SK-N-SH treated with all-trans-retinoic acid at 6 μM for 48 hours (cell line): ENCODE results near the gene RABGGTB.

ENCODE experiments used
- PPARA ChIP-seq: fragments of 250-450 bp; sonication (Bioruptor Pico); IDR thresholded peaks from 2 replicates; pipeline ENCODE4 v1.5.0; 2020; ENCODE audit warnings: mild to moderate bottlenecking, borderline replicate concordance
- ZNF565 ChIP-seq: fragments of 450-650 bp; formaldehyde crosslinking; conservative IDR thresholded peaks from 2 replicates; pipeline ENCODE4 v1.5.0; 2020; ENCODE audit warnings: low read depth, mild to moderate bottlenecking, moderate library complexity
- TF ChIP-seq, protein P1 (sequence below): fragments of 250-450 bp; sonication (Bioruptor Pico); IDR thresholded peaks from 2 replicates; pipeline ENCODE4 v1.5.0; 2020; ENCODE audit warnings: mild to moderate bottlenecking, moderate library complexity

DNA sequence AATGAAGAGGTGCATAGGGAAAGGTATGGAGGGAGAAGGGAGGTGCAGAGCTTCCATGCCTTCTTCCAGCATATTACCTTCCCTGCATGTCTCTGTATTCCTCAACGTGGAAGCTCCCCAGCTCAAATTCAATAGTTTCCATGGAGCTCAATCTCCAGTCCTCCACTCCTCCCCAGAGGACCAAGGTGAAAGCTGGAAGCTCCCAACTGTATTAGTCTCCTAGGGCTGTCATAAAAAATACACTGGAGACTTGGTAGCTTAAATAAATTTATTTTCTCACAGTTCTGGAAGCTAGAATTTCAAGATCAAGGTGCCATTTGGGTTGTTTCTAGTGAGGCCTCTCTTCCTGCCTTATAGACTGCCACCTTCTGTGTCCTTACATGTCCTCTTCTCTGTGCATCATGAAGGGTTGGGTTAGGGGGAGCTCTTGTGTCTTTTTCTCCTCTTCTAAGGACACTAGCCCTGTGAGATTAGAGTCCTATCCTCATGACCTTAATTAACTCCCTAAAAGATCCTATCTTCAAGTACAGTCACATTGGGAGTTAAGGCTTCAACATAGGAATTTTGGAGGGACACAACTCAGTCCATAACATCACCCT, 21.9 kb upstream of the RABGGTB start:
- TF ChIP-seq ZNF565 (CRISPR knock-in tag): no peak
- TF ChIP-seq, protein P1, sequence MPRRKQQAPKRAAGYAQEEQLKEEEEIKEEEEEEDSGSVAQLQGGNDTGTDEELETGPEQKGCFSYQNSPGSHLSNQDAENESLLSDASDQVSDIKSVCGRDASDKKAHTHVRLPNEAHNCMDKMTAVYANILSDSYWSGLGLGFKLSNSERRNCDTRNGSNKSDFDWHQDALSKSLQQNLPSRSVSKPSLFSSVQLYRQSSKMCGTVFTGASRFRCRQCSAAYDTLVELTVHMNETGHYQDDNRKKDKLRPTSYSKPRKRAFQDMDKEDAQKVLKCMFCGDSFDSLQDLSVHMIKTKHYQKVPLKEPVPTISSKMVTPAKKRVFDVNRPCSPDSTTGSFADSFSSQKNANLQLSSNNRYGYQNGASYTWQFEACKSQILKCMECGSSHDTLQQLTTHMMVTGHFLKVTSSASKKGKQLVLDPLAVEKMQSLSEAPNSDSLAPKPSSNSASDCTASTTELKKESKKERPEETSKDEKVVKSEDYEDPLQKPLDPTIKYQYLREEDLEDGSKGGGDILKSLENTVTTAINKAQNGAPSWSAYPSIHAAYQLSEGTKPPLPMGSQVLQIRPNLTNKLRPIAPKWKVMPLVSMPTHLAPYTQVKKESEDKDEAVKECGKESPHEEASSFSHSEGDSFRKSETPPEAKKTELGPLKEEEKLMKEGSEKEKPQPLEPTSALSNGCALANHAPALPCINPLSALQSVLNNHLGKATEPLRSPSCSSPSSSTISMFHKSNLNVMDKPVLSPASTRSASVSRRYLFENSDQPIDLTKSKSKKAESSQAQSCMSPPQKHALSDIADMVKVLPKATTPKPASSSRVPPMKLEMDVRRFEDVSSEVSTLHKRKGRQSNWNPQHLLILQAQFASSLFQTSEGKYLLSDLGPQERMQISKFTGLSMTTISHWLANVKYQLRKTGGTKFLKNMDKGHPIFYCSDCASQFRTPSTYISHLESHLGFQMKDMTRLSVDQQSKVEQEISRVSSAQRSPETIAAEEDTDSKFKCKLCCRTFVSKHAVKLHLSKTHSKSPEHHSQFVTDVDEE (CRISPR knock-in tag): no peak
- TF ChIP-seq PPARA: no peak
